Fibroblast of skin of right biceps (primary cell): Measurements from ENCODE around the gene BFSP1.
A peak's percentile ranks its signal among the peaks of the same experiment; 100 is the strongest.

ENCODE experiments used
- DNase-seq: peaks from one replicate; pipeline ENCODE4 v3.0.0-alpha.2; 2013

Gene BFSP1

GRCh38 chr20:17457588-17458190 lies 73.5 kb downstream of the BFSP1 start:
- peak; percentile 80 for DNase-seq

GRCh38 chr20:17457079-17457478 lies 74.1 kb downstream of the BFSP1 start:
- no peak for DNase-seq

GRCh38 chr20:17456279-17456678 lies 74.9 kb downstream of the BFSP1 start:
- no peak for DNase-seq

- DNase-seq, result no peak
Observed at GRCh38 chr20:17453592-17453991, 77.6 kb downstream of the BFSP1 start.

- no peak for DNase-seq
Observed at GRCh38 chr20:17452441-17452840, 78.7 kb downstream of the BFSP1 start.

GRCh38 chr20:17449031-17449430 lies 82.1 kb downstream of the BFSP1 start:
- DNase-seq, result no peak

GRCh38 chr20:17448071-17448470 lies 83.1 kb downstream of the BFSP1 start:
- no peak for DNase-seq

- no peak for DNase-seq
Observed at GRCh38 chr20:17446171-17446570, 85.0 kb downstream of the BFSP1 start.

- DNase-seq, result no peak
Observed at GRCh38 chr20:17445543-17445942, 85.6 kb downstream of the BFSP1 start.

- DNase-seq, result no peak
Observed at GRCh38 chr20:17444091-17444490, 87.1 kb downstream of the BFSP1 start.
